CD4-positive, alpha-beta T cell (primary cell): ENCODE measurements around the gene TMPRSS9. TPM values are rescaled to one million over a fixed set of nuclear protein-coding genes. Genes with fewer than 3 reads are reported as not detected.

Experiments
- ATAC-seq: fragments of 200-7000 bp; cut with Tn5 transposase; one replicate; pipeline ENCODE4 v1.10.0; 2022; ENCODE audit warnings: mild to moderate bottlenecking; ENCODE audit not compliant: poor library complexity
- CTCF ChIA-PET: fragments of 350-600 bp; sonication (Branson Sonifier 250); formaldehyde crosslinking; loops from one replicate; lab custom pipeline; 2021; ENCODE audit warnings: antibody characterized with exemption, inconsistent platforms; lab: Charles Lee
- POLR2A ChIA-PET: fragments of 350-600 bp; sonication (Branson Sonifier 250); formaldehyde crosslinking; loops from one replicate; lab custom pipeline; 2021; ENCODE audit warnings: antibody characterized with exemption, inconsistent platforms; lab: Charles Lee
- DNase-seq, 14 experiments: peaks; one replicate each; pipeline ENCODE4 v3.0.0-alpha.2; 2013 to 2020; ENCODE audit warnings: mixed read lengths in 2 of 14
- H3K27ac ChIP-seq, 2 donors: one replicate each; pipeline versions ENCODE4 v1.5.1 to v1.7.0; 2013; ENCODE audit warnings: low read length in 2 of 2, low read depth in 1 of 2, mild to moderate bottlenecking in 1 of 2
- H3K27me3 ChIP-seq, 2 experiments: 1 replicate in 1 of 2; 2 replicates in 1 of 2; pipeline versions ENCODE4 v1.6.1 to v1.7.0; 2013; ENCODE audit warnings: low read length in 2 of 2, control low read depth in 1 of 2, mild to moderate bottlenecking in 1 of 2, moderate library complexity in 1 of 2; ENCODE audit not compliant: insufficient read depth in 2 of 2, control insufficient read depth in 1 of 2
- H3K36me3 ChIP-seq: one replicate; pipeline ENCODE4 v1.6.1; 2013; ENCODE audit warnings: low read length, control low read depth; ENCODE audit not compliant: insufficient read depth
- H3K4me1 ChIP-seq: one replicate; pipeline ENCODE4 v1.6.1; 2013; ENCODE audit warnings: low read length, control low read depth; ENCODE audit not compliant: insufficient read depth
- H3K4me3 ChIP-seq: one replicate; pipeline ENCODE4 v1.5.1; 2013; ENCODE audit warnings: mild to moderate bottlenecking, low read length, moderate library complexity
- H3K9me3 ChIP-seq, 2 experiments: 1 replicate in 1 of 2; 2 replicates in 1 of 2; pipeline versions ENCODE4 v1.6.1 to v1.7.0; 2013; ENCODE audit warnings: low read length in 2 of 2, mild to moderate bottlenecking in 2 of 2, control low read depth in 1 of 2, moderate library complexity in 1 of 2; ENCODE audit not compliant: control insufficient read depth in 1 of 2, insufficient read depth in 1 of 2
- H3K27ac Mint-ChIP-seq: one replicate; pipeline ENCODE4 v1.8.0; 2020; ENCODE audit warnings: mixed read lengths
- H3K27me3 Mint-ChIP-seq: one replicate; pipeline ENCODE4 v1.8.0; 2021; ENCODE audit warnings: mixed read lengths
- H3K36me3 Mint-ChIP-seq: one replicate; pipeline ENCODE4 v1.8.0; 2021; ENCODE audit warnings: low read depth, mixed read lengths
- H3K4me1 Mint-ChIP-seq: one replicate; pipeline ENCODE4 v1.8.0; 2021; ENCODE audit warnings: low read depth, mixed read lengths
- H3K4me3 Mint-ChIP-seq: one replicate; pipeline ENCODE4 v1.8.0; 2020; ENCODE audit warnings: mild to moderate bottlenecking, mixed read lengths
- H3K9me3 Mint-ChIP-seq: one replicate; pipeline ENCODE4 v1.8.0; 2020; ENCODE audit warnings: mixed read lengths
- CTCF ChIP-seq: fragments of 200-600 bp; IDR thresholded peaks from one replicate; pipeline ENCODE4 v1.8.0; 2022; ENCODE audit warnings: antibody characterized with exemption, mild to moderate bottlenecking
- intact Hi-C, 2 experiments: fragments of 100-400 bp; cut with DNase I in 1 of 2; cut with micrococcal nuclease in 1 of 2; formaldehyde crosslinking; loops; one replicate each; pipeline versions ENCODE4 v1.15.1 to v1.9.0; 2023 to 2025; cut with DNase I, micrococcal nuclease
- total RNA-seq, 174 experiments: library from RNA in 2 of 174; stranded (reverse) in 2 of 174; gene quantifications; one replicate each; pipeline ENCODE4 v1.2.3 and lab custom pipeline; 2021 to 2026

TMPRSS9 gene
- total RNA-seq, 2 experiments from 2014 or later, result not detected

DNA sequence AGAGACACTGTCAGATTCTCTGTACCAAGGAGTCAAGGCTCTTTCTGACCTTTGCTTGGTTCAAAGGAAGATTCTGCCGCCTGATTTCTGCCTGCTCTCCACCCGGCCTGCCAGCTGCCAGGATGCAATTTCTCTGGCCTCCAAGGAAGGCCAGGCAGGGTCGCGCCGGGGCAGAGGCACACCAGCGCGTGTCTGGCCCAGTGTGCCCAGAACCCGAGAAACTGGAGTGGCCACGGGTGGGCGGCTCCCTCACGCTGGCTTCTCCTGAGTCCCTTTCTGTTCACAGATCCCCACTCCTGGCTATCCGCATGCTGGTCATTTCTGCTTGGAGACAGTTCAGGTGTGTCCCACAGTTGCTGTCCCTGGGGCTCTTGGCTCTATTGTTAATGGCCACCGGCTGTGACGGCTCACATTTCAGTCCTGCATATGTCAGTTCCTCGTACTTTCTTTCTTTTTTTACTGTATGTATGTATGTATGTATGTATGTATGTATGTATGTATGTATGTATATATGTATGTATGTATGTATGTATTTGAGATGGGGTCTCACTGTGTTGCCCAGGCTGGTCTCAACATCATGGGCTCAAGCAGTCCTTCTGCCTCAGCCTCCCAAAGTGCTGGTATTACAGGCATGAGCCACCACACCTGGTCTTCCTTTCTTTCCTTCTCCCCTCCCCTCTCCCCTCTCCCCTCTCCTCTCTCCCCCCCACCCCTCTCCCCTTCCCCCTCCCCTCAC lies 16.9 kb downstream of the TMPRSS9 start:
- no peaks in the 10 kb centered on the region for H3K4me1 Mint-ChIP-seq
- Histone ChIP-seq H3K36me3 (no peaks in the 10 kb centered on the region), H3K27me3 (no peaks in the 10 kb centered on the region), H3K9me3 (peaks cover 0 to 18% of the 10 kb centered on the region in 2 experiments), H3K4me3 (no peak overlapping the region), H3K27ac (no peak overlapping the region), H3K4me1 (no peaks in the 10 kb centered on the region)
- intact Hi-C loops, result no loop called here
- CTCF ChIA-PET, result no interaction called here
- TF ChIP-seq CTCF, result no peak
- H3K9me3 Mint-ChIP-seq, result no peaks in the 10 kb centered on the region
- no peak overlapping the region for H3K27ac Mint-ChIP-seq
- no peaks in the 10 kb centered on the region for H3K27me3 Mint-ChIP-seq
- DNase-seq, result no peak
- ATAC-seq, result no peak
- POLR2A ChIA-PET, result no interaction called here
- no peaks in the 10 kb centered on the region for H3K36me3 Mint-ChIP-seq
- H3K4me3 Mint-ChIP-seq, result no peak overlapping the region

DNA sequence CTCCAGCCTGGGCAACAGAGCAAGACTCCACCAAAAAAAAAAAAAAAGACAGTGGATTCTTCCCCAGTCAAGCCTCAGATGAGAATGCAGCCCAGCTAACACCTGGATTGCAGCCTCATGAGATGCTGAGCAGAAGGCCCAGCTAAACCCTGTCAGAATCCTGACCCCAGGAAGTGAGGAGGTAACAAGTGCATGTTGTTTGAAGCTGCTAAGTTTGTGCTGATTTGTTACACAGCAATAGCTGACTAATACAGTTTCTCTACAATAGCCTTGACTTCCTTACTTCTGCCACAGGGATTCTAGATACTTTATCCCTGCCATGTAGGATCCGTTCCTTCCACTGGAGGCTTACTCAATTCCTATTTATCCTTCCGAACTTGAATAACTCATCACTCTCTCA lies 20.5 kb downstream of the TMPRSS9 start:
- Histone ChIP-seq H3K27ac (no peak overlapping the region), H3K9me3 (peaks cover 0 to 18% of the 10 kb centered on the region in 2 experiments), H3K4me3 (no peak overlapping the region), H3K36me3 (no peaks in the 10 kb centered on the region), H3K4me1 (peaks cover 2% of the 10 kb centered on the region), H3K27me3 (peaks cover 0 to 7% of the 10 kb centered on the region in 2 experiments)
- Mint-ChIP-seq H3K9me3 (no peaks in the 10 kb centered on the region), H3K27me3 (peaks cover 5% of the 10 kb centered on the region), H3K4me1 (no peaks in the 10 kb centered on the region), H3K36me3 (no peaks in the 10 kb centered on the region), H3K4me3 (no peak overlapping the region), H3K27ac (no peak overlapping the region)
- intact Hi-C loops, result no loop called here
- no peak for TF ChIP-seq CTCF
- ChIA-PET POLR2A (no interaction called here), CTCF (no interaction called here)
- DNase-seq, result no peak
- ATAC-seq, result no peak

- CTCF ChIA-PET, result no interaction called here
- TF ChIP-seq CTCF, result no peak
- intact Hi-C loops, result no loop called here
- H3K27me3 ChIP-seq, result peaks cover 0 to 7% of the 10 kb centered on the region in 2 experiments
- peaks cover 0 to 18% of the 10 kb centered on the region in 2 experiments for H3K9me3 ChIP-seq
- no peaks in the 10 kb centered on the region for H3K4me1 Mint-ChIP-seq
- no peak overlapping the region for H3K4me3 ChIP-seq
- H3K27me3 Mint-ChIP-seq, result peaks cover 5% of the 10 kb centered on the region
- H3K9me3 Mint-ChIP-seq, result no peaks in the 10 kb centered on the region
- no peaks in the 10 kb centered on the region for H3K36me3 ChIP-seq
- no peak for ATAC-seq
- no peak overlapping the region for H3K27ac ChIP-seq
- H3K4me1 ChIP-seq, result peaks cover 2% of the 10 kb centered on the region
- no peak for DNase-seq
- H3K27ac Mint-ChIP-seq, result no peak overlapping the region
- H3K4me3 Mint-ChIP-seq, result no peak overlapping the region
- POLR2A ChIA-PET, result no interaction called here
- no peaks in the 10 kb centered on the region for H3K36me3 Mint-ChIP-seq
These were observed 21.2 kb downstream of the TMPRSS9 start for GRCh38 chr19:2381148-2381820.
